ENCODE measurements around the gene SH3PXD2A.

SH3PXD2A gene

GRCh38 chr10:103718247-103718620, 137.1 kb downstream of the SH3PXD2A start:
- DNase-seq: no peak

GRCh38 chr10:103717341-103718246, 137.8 kb downstream of the SH3PXD2A start:
- DNase-seq: no peak

DNA sequence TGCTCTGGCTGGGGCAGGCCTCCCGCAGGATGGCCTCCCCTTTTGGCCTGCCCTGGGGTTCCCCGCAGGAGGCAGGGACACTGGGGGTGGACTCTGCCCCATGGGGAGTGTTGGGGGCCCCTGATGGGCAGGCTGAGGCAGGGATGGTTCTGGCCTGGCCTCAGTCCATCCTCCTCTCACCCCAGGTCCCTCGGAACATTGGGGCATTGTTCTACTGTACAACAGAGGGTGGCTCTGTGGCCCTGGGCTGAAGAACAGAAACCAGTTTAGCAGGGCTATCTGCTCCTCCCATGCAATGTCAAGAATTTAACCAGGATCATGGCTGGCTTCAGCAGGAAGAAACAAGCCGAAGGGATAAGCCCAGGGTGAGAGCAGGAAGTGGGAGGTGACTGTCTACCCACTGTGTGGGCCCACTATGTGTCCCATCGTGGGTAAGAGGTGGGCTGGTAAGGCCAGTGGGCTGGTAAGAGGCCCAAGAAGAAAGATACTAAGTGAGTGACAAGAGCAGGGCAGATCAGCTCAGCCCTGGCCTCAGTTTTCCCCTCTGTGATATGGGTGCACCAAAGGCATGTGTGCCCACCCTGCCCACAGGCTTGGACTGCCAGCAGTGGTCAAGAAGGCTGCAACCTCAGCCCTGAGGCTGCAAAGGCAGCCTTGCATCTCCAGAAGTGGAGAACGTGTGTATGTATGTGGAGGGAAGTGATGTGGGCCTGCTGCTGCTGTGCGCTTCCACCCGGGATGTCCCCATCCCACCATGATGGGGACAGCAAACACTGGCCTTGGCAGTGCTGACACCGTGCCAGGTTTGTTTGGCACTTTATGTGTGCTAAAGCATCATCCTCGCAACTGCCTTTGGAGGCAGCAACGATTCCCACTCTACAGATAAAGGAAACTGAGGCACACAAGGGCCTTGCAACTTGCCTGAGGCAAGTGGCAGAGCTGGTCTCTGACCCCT, 138.9 kb downstream of the SH3PXD2A start:
- no peak for DNase-seq

DNA sequence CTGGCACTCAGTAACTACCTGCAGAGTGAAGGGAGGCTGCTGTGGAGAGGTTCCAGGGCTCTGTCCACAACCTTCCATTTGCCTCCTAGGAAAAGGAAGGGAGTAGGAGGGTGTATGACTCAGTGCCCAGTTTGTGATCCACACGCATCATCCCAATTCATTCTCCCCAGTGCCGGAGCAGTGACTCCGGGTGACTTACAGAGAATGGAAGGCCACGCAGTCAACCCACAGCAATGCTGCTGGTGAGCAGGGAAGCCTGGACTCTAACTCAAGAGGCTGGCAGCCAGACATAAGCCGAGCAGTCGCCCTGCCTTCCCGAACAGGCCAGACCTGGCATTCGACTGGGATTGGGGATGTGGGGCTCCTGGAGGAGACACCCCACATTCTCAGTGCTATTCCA, 139.9 kb downstream of the SH3PXD2A start:
- no peak for DNase-seq

GRCh38 chr10:103714232-103714891, 141.0 kb downstream of the SH3PXD2A start:
- DNase-seq: no peak

GRCh38 chr10:103713676-103714075, 141.7 kb downstream of the SH3PXD2A start:
- DNase-seq: no peak

- DNase-seq: peak; percentile 12
Measured at GRCh38 chr10:103712898-103713498, 142.4 kb downstream of the SH3PXD2A start.

DNA sequence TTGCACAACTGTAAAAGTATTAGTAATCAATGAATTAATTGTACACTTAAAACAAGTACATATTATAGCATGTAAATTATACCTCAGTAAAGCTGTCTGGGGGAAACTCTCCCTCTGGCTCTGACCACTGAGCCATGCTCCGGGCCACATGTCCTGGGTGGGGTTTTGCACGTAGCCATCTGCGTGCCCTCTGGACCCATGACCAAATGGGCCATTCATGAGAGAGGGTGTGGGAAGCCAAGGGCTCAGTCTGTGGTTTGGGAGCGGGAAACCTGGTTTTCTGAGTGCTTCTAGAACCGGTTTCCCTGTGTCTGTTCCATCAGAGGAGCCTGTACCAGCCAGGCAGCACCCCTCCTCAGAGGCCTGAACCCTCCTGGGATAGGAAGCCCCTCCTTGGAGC, 143.2 kb downstream of the SH3PXD2A start:
- no peak for DNase-seq

DNA sequence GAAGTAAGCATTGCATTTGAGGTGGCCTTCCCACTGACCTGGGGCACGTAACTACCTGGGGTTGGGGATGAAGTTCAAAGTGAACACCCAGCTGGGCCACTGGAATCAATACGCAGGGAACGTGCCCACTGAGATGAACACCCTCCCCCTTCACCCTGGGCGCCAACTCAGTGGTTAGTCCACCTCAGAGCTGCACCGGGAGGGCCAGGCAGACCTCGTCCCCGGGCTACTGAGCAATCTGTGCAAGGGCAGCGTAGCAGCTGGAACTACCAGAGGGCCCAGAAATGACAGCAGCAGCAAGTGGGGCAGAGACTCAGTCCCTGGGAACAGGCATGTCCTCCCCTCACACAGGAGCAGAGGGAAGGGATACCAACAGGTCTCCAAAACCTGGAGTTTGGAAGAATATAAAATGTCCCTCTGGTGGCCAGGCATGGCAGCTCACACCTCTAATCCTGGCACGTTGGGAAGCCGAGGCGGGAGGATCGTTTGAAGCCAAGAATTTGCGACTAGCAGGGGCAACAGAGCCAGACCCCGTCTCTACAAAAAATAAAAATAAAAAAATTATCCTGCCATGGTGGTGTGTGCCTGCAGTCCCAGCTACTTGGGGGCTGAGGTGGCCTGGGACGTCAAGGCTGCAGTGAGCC, 143.9 kb downstream of the SH3PXD2A start:
- no peak for DNase-seq

GRCh38 chr10:103710490-103710889, 144.9 kb downstream of the SH3PXD2A start:
- no peak for DNase-seq

DNA sequence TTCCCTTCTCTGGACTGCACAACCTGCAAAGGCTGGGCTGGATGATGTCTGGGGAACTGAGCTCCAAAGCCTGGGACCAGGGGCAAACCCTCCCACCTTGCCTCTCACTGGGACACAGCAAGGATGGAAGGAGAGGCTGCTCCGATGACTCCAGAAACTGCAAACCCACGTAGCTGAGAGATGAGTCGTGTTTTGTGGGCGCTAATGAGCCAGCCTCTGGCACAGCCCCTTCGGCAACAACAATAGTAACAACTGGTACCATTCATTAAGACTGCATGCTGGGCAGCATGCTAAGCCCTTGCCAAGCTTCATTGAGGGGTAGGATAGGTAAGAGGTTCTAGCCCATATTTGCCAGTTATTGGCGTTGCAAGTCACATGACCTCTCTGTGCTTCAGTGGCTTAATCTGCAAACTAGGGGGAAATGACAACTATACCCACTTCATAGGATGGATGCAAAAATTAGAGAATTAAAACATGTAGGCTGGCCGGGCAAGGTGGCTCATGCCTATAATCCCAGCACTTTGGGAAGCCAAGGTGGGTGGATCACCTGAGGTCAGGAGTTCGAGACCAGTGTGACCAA, 145.9 kb downstream of the SH3PXD2A start:
- no peak for DNase-seq

DNA sequence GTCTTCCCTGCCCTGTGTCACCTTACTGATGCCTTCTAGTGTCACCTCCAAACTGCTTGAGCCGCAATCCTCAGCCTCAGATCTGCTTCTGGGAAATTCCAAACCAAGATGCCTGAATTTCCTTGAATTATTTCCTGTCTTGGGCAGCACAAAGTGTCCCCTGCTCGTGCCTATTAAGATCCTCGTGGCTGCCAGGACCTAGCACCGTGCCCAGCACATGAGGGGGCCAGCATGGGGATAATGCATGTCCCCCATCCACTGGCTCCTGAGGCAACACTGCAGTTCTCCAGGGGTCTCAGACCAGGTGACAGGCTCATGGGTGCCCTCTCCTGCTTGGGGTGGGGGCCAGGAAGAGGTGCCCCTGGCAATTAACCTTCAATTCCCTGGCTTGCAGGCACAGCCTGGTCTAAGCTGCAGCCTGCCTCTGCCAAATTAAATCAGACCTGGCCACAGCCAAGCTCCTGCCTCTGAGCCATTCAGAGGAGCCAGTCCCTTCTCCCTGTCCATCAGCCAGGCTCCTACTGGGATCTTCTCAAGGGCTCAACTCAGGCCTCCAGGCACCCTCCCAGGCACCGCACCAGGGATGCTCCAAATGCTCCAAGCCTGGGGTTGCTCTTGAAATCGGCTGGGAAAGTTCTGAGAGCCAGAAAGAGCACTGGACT, 146.6 kb downstream of the SH3PXD2A start:
- no peak for DNase-seq

DNA sequence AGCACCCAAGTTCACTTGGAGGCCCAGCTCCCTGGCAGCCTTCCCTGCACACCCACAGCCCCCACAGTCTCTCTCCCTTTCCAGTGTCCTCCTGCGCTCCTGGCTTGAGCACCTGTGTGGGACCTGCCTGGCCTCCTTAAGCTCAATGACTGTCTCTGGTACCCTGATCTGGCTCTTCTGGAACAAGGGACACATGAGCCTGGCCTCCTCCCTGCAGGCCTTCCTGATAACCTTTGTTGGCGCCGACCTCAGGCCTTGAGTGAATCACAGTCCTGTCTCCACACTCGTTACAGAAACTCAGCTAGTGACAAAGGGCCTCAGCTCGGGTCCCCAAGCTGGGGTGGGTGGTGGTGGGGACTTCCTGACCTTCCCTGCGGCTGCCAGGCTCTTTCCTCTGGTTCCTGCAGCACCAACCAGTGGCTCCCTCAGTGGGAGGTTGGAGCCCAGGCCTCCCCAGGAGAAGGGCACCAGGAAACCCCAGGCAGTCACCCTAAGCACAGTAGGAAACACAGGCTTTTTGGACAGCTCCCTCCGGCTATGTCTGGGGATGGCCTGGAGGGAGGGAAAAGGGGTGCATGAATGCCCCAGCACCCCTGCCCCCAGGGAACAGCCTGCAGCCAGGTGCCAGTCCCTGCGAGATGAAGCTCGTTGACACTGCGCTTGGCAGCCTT, 147.3 kb downstream of the SH3PXD2A start:
- DNase-seq: no peak

DNA sequence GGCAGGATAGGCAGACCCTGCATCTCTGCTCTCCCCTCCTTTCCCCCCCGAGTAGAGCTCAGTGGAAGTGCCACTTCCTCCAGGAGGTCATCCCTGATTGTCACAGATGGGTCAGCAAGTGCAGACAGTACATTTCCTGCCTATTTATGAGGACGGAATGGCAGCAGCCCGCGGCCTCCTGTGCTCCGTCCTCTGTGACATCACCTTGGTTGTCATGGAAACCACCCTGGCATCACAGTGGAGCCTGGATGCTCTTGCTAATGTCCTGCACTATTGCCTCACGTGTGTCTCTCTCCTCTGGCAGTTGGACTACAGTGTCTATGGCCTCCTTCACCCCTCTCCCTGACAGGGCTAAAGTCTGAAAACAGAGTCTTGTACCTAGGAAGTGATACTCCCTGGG, 148.6 kb downstream of the SH3PXD2A start:
- DNase-seq: no peak

DNA sequence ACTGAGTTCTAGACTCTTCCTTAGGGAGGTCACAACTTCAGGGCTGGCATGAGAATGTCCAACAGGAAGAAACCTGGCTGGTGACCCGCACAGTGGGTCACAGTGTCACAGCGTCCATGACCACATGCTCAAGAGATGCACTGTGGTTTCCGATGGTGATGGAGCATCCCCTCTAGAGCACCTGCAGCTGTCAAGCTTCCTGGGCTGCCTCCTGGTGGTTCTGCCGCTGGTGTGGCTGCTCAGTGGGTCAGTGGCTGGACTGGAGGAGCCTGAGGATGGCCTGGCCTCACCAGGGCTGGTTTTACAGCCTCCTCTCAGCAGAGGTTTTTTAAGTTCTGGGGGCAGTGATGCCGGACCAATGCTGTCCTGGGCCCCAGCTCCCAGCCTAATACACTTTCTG, 149.3 kb downstream of the SH3PXD2A start:
- DNase-seq: no peak

GRCh38 chr10:103703941-103704919, 151.1 kb downstream of the SH3PXD2A start:
- DNase-seq: no peak

- no peak for DNase-seq
Measured at GRCh38 chr10:103701380-103702222, 153.8 kb downstream of the SH3PXD2A start.

DNA sequence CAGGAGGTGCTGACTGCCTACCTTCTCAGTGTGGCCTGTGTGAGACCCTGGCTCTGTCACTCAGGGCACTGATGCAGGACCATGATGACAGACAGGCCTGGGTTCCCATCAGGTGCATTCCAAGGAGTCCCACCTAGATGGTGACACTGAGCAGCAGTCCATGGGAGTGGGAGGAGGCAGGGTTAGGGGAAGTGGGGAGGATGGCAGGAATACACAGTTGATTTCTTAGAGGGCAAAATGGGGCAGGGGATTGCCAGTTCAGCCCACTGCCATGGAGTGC, 155.0 kb downstream of the SH3PXD2A start:
- DNase-seq: no peak
